C4-2B (cell line): Measurements from ENCODE around the gene JADE1.

Source experiments
- H3K27ac ChIP-seq: fragments of 450-650 bp; 2 replicates; pipeline ENCODE4 v1.5.1; 2017
- ZFX ChIP-seq: fragments of 450-650 bp; IDR thresholded peaks from 2 replicates; pipeline ENCODE4 v1.6.1; 2017
- TF ChIP-seq, protein P1 (sequence below): fragments of 450-650 bp; conservative IDR thresholded peaks from 2 replicates; pipeline ENCODE4 v1.5.1; 2017; ENCODE audit warnings: mild to moderate bottlenecking

The JADE1 gene

GRCh38 chr4:128796934-128797333 is 12.6 kb upstream of the JADE1 start:
- TF ChIP-seq, protein P1, sequence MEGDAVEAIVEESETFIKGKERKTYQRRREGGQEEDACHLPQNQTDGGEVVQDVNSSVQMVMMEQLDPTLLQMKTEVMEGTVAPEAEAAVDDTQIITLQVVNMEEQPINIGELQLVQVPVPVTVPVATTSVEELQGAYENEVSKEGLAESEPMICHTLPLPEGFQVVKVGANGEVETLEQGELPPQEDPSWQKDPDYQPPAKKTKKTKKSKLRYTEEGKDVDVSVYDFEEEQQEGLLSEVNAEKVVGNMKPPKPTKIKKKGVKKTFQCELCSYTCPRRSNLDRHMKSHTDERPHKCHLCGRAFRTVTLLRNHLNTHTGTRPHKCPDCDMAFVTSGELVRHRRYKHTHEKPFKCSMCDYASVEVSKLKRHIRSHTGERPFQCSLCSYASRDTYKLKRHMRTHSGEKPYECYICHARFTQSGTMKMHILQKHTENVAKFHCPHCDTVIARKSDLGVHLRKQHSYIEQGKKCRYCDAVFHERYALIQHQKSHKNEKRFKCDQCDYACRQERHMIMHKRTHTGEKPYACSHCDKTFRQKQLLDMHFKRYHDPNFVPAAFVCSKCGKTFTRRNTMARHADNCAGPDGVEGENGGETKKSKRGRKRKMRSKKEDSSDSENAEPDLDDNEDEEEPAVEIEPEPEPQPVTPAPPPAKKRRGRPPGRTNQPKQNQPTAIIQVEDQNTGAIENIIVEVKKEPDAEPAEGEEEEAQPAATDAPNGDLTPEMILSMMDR, result no peak
- no peak for TF ChIP-seq ZFX
- no peak overlapping the region for H3K27ac ChIP-seq

- no peak overlapping the region for H3K27ac ChIP-seq
- TF ChIP-seq ZFX, result no peak
- TF ChIP-seq, protein P1, result no peak
Measured at GRCh38 chr4:128800284-128800683, 9.2 kb upstream of the JADE1 start.

- no peak overlapping the region for H3K27ac ChIP-seq
- TF ChIP-seq, protein P1, result no peak
- no peak for TF ChIP-seq ZFX
Measured at GRCh38 chr4:128800701-128801284, 8.7 kb upstream of the JADE1 start.

- H3K27ac ChIP-seq, result no peak overlapping the region
- TF ChIP-seq, protein P1, result no peak
- no peak for TF ChIP-seq ZFX
Measured at GRCh38 chr4:128802680-128803628, 6.5 kb upstream of the JADE1 start.

DNA sequence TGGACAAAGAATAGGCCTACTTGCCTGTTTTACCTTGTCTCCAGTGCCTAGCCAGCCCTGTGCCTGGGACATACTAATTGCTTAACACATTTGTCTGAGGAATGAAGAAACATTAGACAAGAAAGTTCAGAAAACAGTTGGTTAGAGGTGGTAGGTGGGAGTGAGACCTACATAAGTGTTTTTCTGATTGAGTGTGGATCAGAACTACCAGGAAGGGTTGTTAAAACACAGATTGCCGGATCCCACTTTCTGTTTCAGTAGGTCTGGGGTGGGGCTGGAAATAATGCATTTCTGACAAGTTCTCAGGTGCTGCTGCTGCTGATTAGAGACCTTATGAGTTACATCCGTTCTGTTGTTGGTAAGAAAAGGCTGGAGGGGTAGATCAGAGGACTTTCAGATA is 5.7 kb upstream of the JADE1 start:
- H3K27ac ChIP-seq, result no peak overlapping the region
- TF ChIP-seq, protein P1, result no peak
- no peak for TF ChIP-seq ZFX

DNA sequence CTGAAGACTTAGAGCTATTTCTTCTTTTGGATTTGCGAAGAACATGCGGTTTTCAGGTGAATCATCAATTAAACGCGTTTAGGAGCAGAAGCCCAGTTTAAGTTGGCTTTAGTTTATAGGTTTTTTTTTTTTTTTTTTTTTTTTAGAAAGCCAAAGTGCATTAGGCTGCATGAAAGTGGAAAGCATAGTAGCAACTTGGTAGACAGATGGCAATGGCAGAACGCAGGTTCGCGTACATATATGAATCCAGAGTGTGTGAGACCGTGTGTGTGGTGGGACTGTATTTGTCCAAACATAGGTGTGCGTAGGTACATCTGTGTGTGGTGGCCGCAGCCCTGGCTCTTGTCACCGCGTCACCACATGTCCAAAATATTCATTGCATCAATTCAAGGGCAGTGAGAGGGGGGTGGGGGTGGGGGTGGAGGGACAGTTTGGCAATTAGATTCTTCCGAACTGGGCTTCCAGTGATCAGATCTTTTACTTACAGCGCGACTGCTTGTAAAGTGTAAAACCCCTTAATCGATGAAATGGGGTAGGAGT is 901 bp downstream of the JADE1 start:
- H3K27ac ChIP-seq, result peak overlapping the region; percentile 88
- no peak for TF ChIP-seq ZFX
- TF ChIP-seq, protein P1, result no peak
